Kidney (tissue), 14 donors: Measurements from ENCODE around the gene ARHGEF10L. TPM values are rescaled to one million over a fixed set of nuclear protein-coding genes. Genes with fewer than 3 reads are reported as not detected.

Experiments
- DNase-seq, 5 donors: peaks; one replicate each; pipeline ENCODE4 v3.0.0-alpha.2; 2013 to 2020
- FAIRE-seq: peaks from 2 replicates; lab custom pipeline; 2012; peaks lifted over from hg19 to GRCh38; lab: Jason Lieb, UNC
- H3K27ac ChIP-seq, 2 donors: one replicate each; pipeline ENCODE4 v1.7.0; 2013; ENCODE audit warnings: low read depth in 2 of 2, low read length in 2 of 2, inconsistent platforms in 1 of 2
- H3K27me3 ChIP-seq: one replicate; pipeline ENCODE4 v1.7.1; 2013; ENCODE audit warnings: low read length, inconsistent platforms; ENCODE audit not compliant: control insufficient read depth, insufficient read depth
- H3K36me3 ChIP-seq, 3 donors: one replicate each; pipeline versions ENCODE4 v1.7.0 to v1.7.1; 2013; ENCODE audit warnings: low read length in 3 of 3, control low read depth in 1 of 3, inconsistent platforms in 1 of 3; ENCODE audit not compliant: insufficient read depth in 3 of 3, control insufficient read depth in 2 of 3
- H3K4me1 ChIP-seq, 3 donors: one replicate each; pipeline versions ENCODE4 v1.7.0 to v1.7.1; 2013; ENCODE audit warnings: low read length in 3 of 3, inconsistent platforms in 1 of 3, low read depth in 1 of 3; ENCODE audit not compliant: control insufficient read depth in 2 of 3, insufficient read depth in 2 of 3
- H3K4me3 ChIP-seq, 3 donors: one replicate each; pipeline versions ENCODE4 v1.7.0 to v1.8.1; 2013; ENCODE audit warnings: low read length in 3 of 3, control low read depth in 1 of 3, inconsistent platforms in 1 of 3
- H3K9ac ChIP-seq, 3 donors: one replicate each; pipeline versions ENCODE4 v1.7.0 to v1.7.1; 2013; ENCODE audit warnings: low read length in 3 of 3, control low read depth in 1 of 3, inconsistent platforms in 1 of 3
- H3K9me3 ChIP-seq, 3 donors: one replicate each; pipeline versions ENCODE4 v1.7.0 to v1.7.1; 2013; ENCODE audit warnings: low read length in 3 of 3, control low read depth in 1 of 3, inconsistent platforms in 1 of 3; ENCODE audit not compliant: control insufficient read depth in 2 of 3, insufficient read depth in 1 of 3
- CTCF ChIP-seq: IDR thresholded peaks from 3 replicates; pipeline ENCODE4 v1.5.1; 2012; ENCODE audit warnings: mild to moderate bottlenecking, moderate library complexity, borderline replicate concordance; ENCODE audit not compliant: insufficient read depth; ENCODE audit errors: extremely low read depth
- intact Hi-C: fragments of 100-400 bp; cut with DNase I; formaldehyde crosslinking; loops from one replicate; pipeline ENCODE4 v1.11.1; 2022
- polyA plus RNA-seq: library from polyadenylated mRNA; stranded (reverse); fragments of 350-450 nt; fragmentation: Illumina TruSeq; extraction: RNeasy Lipid Tissue Mini Kit (QIAGEN cat#74804); gene quantifications from one replicate; pipeline ENCODE4 v1.2.3, GENCODE V29; 2014; ENCODE audit warnings: low read depth, low replicate concordance; ENCODE audit not compliant: insufficient read depth
- total RNA-seq: library from RNA; stranded (reverse); fragmentation: NEBNext Ultra II Directional; extraction: Animal tissue kit (Norgen Biotek cat#: 25700); gene quantifications from one replicate; pipeline ENCODE4 v1.2.1, GENCODE V29; 2021
- donor health status: control.
- donor health status: control.
- donor health status: control.
- donor health status: control.
- donor health status: control.
- donor health status: DM: yes; HTN: yes; CAD: no.
- donor health status: Normal renal cell carcinoma (clear cell type).

Gene ARHGEF10L
- total and polyA plus RNA-seq, 2 donors from 2014 or later: 40.8 to 91.9 TPM

DNA sequence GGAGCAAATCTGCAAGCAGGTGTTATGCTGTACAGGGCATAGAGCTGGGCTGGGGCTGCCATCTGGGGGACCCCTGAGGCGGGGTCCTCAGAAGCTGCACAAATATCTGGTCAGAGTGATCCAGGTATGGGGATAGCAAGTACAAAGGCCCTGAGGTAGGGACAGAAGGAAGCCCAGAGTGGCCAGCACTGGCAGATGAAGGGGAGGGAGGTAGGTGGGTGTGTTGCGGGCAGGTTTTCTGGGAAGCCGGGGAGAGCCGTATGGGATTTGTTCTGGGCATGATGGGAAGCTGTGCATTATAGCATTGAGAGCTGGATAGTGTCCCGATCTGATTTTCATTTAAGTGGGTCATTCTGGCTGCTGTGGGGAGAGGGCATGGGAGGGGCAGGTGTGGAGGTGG is 102.7 kb downstream of the ARHGEF10L start:
- Histone ChIP-seq H3K27me3 (no peaks in the 10 kb centered on the region), H3K9ac (no peak overlapping the region), H3K9me3 (no peaks in the 10 kb centered on the region), H3K4me1 (no peaks in the 10 kb centered on the region), H3K36me3 (peaks cover 0 to 52% (median 31%) of the 10 kb centered on the region in 3 donors), H3K4me3 (no peak overlapping the region), H3K27ac (no peak overlapping the region)
- FAIRE-seq (no peak), DNase-seq (no peak)
- intact Hi-C loops: no loop called here
- TF ChIP-seq CTCF: no peak

DNA sequence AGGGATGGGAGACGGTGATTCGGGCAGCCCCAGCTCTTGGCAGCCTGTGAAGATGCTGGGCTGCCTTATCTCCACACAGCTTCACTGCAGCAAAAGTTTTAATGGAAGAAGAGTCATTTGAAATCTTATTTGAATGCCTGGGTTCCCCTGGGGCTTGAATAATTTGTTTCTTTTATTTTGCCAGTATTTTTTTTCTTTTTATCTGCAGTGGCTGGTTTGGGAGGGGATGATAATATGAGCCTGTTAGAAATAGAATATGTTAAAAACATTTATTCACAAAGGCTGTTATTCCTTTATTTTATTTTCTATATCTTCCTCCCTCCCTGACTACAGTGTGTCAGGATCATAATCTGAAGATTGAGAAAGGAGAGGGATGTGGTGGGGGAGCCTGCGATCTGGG is 103.4 kb downstream of the ARHGEF10L start:
- Histone ChIP-seq H3K9ac (no peak overlapping the region), H3K27me3 (no peaks in the 10 kb centered on the region), H3K9me3 (no peaks in the 10 kb centered on the region), H3K4me3 (no peak overlapping the region), H3K27ac (no peak overlapping the region), H3K4me1 (no peaks in the 10 kb centered on the region), H3K36me3 (peaks cover 0 to 54% (median 30%) of the 10 kb centered on the region in 3 donors)
- no peak for DNase-seq
- TF ChIP-seq CTCF: no peak
- no peak for FAIRE-seq
- intact Hi-C loops: no loop called here

GRCh38 chr1:17643861-17644703 is 104.6 kb downstream of the ARHGEF10L start:
- H3K27ac ChIP-seq: no peak overlapping the region
- no peak overlapping the region for H3K9ac ChIP-seq
- H3K4me3 ChIP-seq: no peak overlapping the region
- H3K36me3 ChIP-seq: peaks cover 0 to 52% (median 23%) of the 10 kb centered on the region in 3 donors
- intact Hi-C loops: no loop called here
- FAIRE-seq: no peak
- no peak for TF ChIP-seq CTCF
- H3K9me3 ChIP-seq: no peaks in the 10 kb centered on the region
- no peak for DNase-seq
- no peaks in the 10 kb centered on the region for H3K4me1 ChIP-seq
- no peaks in the 10 kb centered on the region for H3K27me3 ChIP-seq
